ENCODE data around the gene PTMA. TPM values are rescaled to one million over a fixed set of nuclear protein-coding genes. Genes with fewer than 3 reads are reported as not detected.
A peak's percentile ranks its signal among the peaks of the same experiment; 100 is the strongest.

PTMA gene
- total RNA-seq, 1 experiment from 2014 or later: 1,708 TPM

GRCh38 chr2:231661422-231662027 lies 46.8 kb upstream of the PTMA start:
- TF ChIP-seq, protein P1, sequence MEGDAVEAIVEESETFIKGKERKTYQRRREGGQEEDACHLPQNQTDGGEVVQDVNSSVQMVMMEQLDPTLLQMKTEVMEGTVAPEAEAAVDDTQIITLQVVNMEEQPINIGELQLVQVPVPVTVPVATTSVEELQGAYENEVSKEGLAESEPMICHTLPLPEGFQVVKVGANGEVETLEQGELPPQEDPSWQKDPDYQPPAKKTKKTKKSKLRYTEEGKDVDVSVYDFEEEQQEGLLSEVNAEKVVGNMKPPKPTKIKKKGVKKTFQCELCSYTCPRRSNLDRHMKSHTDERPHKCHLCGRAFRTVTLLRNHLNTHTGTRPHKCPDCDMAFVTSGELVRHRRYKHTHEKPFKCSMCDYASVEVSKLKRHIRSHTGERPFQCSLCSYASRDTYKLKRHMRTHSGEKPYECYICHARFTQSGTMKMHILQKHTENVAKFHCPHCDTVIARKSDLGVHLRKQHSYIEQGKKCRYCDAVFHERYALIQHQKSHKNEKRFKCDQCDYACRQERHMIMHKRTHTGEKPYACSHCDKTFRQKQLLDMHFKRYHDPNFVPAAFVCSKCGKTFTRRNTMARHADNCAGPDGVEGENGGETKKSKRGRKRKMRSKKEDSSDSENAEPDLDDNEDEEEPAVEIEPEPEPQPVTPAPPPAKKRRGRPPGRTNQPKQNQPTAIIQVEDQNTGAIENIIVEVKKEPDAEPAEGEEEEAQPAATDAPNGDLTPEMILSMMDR (conservative IDR thresholded peaks at IDR 0.05; ENCODE audit: low read depth, low read length): no peak
- TF ChIP-seq EZH2 (IDR thresholded peaks at IDR 0.05; ENCODE audit: borderline replicate concordance, low read depth, low read length, poor library complexity, severe bottlenecking): no peak
- Histone ChIP-seq H3K27ac (ENCODE audit: low read depth, low read length, poor library complexity, severe bottlenecking) (peak overlapping the region; percentile 63), H3K4me3 (ENCODE audit: low read depth, low read length, poor library complexity, severe bottlenecking) (peak overlapping the region; percentile 25), H3K4me1 (ENCODE audit: insufficient read depth, low read length, poor library complexity, severe bottlenecking) (peaks cover under 1% of the 10 kb centered on the region), H3K9me3 (ENCODE audit: low read depth, low read length, poor library complexity, severe bottlenecking) (no peaks in the 10 kb centered on the region), H3K36me3 (ENCODE audit: insufficient read depth, low read length, poor library complexity, severe bottlenecking) (no peaks in the 10 kb centered on the region), H3K27me3 (replicated peaks; ENCODE audit: insufficient read depth, low read depth, low read length, poor library complexity) (no peaks in the 10 kb centered on the region)
- POLR2A ChIA-PET (ENCODE audit: low non-redundant PET): no interaction called here
- CTCF ChIA-PET: no interaction called here
- intact Hi-C loops (cut with micrococcal nuclease; ENCODE audit: unreplicated experiment): loop anchor here (1.0 kb wide), 1 partner anchor 46 kb away; no protein-coding TSS in a partner anchor
- DNase-seq (ENCODE audit: low spot score): no peak
- BruUV-seq (replicated peaks): no TSS peak

DNA sequence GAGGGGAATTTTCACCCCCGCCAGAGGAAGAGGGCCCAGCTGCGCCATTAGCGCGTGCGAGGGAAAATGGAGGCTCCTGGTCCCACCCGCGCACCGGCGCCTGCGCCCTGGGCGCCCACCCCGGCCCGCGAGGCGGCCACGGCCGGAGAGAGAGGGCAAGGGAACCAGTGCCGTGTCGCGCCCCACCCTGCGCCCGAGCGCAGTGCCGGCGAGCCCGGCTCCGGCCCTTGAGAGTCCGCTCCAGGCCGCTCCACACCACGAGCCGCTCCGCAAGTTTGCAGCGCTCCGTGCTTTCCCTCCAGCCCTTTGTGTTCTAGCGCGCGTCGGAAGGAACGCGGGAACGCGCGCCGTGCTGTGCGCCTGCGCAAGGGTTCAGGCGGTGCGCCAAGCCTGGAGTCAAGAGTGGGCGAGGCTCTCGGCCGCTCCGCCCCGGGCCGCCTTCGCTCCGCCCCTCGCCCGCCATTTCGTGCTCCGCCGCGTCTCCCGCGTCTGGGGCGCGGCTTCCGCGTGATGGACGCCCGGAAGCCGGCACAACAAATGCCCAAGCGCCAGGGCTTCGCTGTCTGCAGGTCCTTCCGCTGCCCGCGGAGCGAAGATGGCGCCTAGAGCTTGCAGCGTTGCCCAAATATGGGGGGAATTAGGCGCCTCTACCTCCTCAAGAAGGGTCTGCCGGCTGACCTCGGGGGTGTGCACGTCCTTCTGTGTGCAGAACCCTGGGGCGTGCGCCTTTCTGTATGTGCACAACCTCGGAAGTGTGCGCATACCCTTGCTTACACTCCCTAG lies 46.1 kb upstream of the PTMA start:
- DNase-seq (ENCODE audit: low spot score): peak; percentile 92
- peak overlapping the region; percentile 25 for H3K4me3 ChIP-seq (ENCODE audit: low read depth, low read length, poor library complexity, severe bottlenecking)
- H3K27me3 ChIP-seq (replicated peaks; ENCODE audit: insufficient read depth, low read depth, low read length, poor library complexity): no peaks in the 10 kb centered on the region
- intact Hi-C loops (cut with micrococcal nuclease; ENCODE audit: unreplicated experiment): loop anchor here (1.0 kb wide), 1 partner anchor 45 kb away; no protein-coding TSS in a partner anchor
- TF ChIP-seq EZH2 (IDR thresholded peaks at IDR 0.05; ENCODE audit: borderline replicate concordance, low read depth, low read length, poor library complexity, severe bottlenecking): no peak
- TF ChIP-seq, protein P1 (conservative IDR thresholded peaks at IDR 0.05; ENCODE audit: low read depth, low read length): no peak
- no peaks in the 10 kb centered on the region for H3K36me3 ChIP-seq (ENCODE audit: insufficient read depth, low read length, poor library complexity, severe bottlenecking)
- no TSS peak for BruUV-seq (replicated peaks)
- H3K9me3 ChIP-seq (ENCODE audit: low read depth, low read length, poor library complexity, severe bottlenecking): no peaks in the 10 kb centered on the region
- peak overlapping the region; percentile 63 for H3K27ac ChIP-seq (ENCODE audit: low read depth, low read length, poor library complexity, severe bottlenecking)
- H3K4me1 ChIP-seq (ENCODE audit: insufficient read depth, low read length, poor library complexity, severe bottlenecking): peaks cover 7% of the 10 kb centered on the region
- CTCF ChIA-PET: no interaction called here
- POLR2A ChIA-PET (ENCODE audit: low non-redundant PET): no interaction called here

- Histone ChIP-seq H3K9me3 (ENCODE audit: low read depth, low read length, poor library complexity, severe bottlenecking) (no peaks in the 10 kb centered on the region), H3K36me3 (ENCODE audit: insufficient read depth, low read length, poor library complexity, severe bottlenecking) (no peaks in the 10 kb centered on the region), H3K27ac (ENCODE audit: low read depth, low read length, poor library complexity, severe bottlenecking) (peak overlapping the region; percentile 63), H3K4me3 (ENCODE audit: low read depth, low read length, poor library complexity, severe bottlenecking) (no peak overlapping the region), H3K27me3 (replicated peaks; ENCODE audit: insufficient read depth, low read depth, low read length, poor library complexity) (no peaks in the 10 kb centered on the region), H3K4me1 (ENCODE audit: insufficient read depth, low read length, poor library complexity, severe bottlenecking) (peaks cover 12% of the 10 kb centered on the region)
- intact Hi-C loops (cut with micrococcal nuclease; ENCODE audit: unreplicated experiment): loop anchor here (1.0 kb wide), 1 partner anchor 44 kb away; no protein-coding TSS in a partner anchor
- no TSS peak for BruUV-seq (replicated peaks)
- no peak for DNase-seq (ENCODE audit: low spot score)
- no peak for TF ChIP-seq EZH2 (IDR thresholded peaks at IDR 0.05; ENCODE audit: borderline replicate concordance, low read depth, low read length, poor library complexity, severe bottlenecking)
- TF ChIP-seq, protein P1 (conservative IDR thresholded peaks at IDR 0.05; ENCODE audit: low read depth, low read length): no peak
- POLR2A ChIA-PET (ENCODE audit: low non-redundant PET): no interaction called here
- CTCF ChIA-PET: no interaction called here
These were observed 45.4 kb upstream of the PTMA start for GRCh38 chr2:231662811-231663457.

All from A673 (cell line).